Endothelial cell of umbilical vein (primary cell): ENCODE measurements around the gene PGGHG.

Experiments
- POLR2A ChIP-seq: IDR thresholded peaks from 2 replicates; pipeline ENCODE4 v1.6.1; 2012; ENCODE audit warnings: low read depth, mild to moderate bottlenecking, control low read depth, low read length
- TF ChIP-seq, protein P1 (sequence below), 2 donors: IDR thresholded peaks; 1 replicate in 1 of 2; 2 replicates in 1 of 2; pipeline ENCODE4 v1.5.1; 2011; ENCODE audit warnings: low read length in 2 of 2, mild to moderate bottlenecking in 2 of 2, moderate library complexity in 2 of 2, control low read depth in 1 of 2, inconsistent platforms in 1 of 2, low read depth in 1 of 2; ENCODE audit not compliant: insufficient read depth in 1 of 2; ENCODE audit errors: extremely low read depth in 1 of 2

DNA sequence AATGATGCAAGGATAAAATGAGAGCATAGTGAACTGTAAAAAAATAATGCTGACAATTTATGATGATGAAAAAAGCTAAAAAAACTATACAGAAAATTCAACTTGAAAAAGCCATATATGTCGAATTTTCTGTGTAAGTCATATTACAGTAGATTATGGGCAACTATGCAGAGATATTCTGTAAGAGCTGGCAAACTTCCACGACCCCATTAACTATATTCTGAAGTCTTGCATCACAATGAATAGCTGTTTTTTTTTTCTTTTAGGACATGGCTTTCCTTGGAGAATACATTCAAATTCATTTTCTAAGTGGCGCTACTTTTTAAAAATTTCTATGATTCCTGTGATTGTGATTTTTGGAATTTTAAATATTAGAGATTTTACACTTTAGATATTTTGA lies 33.8 kb upstream of the PGGHG start:
- TF ChIP-seq, protein P1, sequence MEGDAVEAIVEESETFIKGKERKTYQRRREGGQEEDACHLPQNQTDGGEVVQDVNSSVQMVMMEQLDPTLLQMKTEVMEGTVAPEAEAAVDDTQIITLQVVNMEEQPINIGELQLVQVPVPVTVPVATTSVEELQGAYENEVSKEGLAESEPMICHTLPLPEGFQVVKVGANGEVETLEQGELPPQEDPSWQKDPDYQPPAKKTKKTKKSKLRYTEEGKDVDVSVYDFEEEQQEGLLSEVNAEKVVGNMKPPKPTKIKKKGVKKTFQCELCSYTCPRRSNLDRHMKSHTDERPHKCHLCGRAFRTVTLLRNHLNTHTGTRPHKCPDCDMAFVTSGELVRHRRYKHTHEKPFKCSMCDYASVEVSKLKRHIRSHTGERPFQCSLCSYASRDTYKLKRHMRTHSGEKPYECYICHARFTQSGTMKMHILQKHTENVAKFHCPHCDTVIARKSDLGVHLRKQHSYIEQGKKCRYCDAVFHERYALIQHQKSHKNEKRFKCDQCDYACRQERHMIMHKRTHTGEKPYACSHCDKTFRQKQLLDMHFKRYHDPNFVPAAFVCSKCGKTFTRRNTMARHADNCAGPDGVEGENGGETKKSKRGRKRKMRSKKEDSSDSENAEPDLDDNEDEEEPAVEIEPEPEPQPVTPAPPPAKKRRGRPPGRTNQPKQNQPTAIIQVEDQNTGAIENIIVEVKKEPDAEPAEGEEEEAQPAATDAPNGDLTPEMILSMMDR (IDR thresholded peaks at IDR 0.05; ENCODE audit: extremely low read depth in 1 of 2, insufficient read depth in 1 of 2, low read depth in 1 of 2, low read length in 2 of 2): no peak
- no peak for TF ChIP-seq POLR2A
